ENCODE measurements around the gene PTX4.

The PTX4 gene

DNA sequence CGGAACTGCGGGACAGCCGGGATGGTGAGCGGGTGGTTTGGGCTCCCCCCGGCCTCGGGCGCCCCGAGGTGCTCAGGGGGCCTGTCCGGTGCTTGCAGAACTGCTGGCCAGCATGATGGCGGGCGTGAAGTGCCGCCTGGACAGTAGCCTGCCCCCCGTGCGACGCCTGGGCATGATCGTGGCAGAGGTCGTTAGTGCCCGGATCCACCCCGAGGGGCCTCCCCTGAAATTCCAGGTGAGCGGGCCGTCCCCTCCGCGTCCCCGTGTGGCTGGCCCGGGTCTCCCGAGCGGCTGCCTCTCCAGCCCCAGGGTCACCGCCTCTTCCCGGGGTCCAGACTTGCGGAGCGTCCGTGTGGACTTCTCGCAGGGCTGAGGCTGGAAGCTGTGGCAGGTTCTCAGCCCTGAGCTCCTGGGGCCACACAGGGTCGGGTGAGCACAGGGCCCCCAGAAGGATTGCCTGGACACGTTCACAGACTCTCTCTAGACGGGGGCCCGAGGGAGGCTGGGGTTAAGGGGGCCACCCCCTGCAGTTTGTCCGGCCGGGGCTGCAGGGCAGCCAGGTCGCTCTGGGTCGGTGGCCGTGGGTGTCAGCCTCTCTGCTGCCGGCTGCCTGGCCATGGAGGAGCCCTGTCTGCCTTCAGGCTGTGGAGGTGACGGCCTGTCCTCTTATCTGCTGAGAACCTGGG is 11.9 kb upstream of the PTX4 start:
- DNase-seq (ENCODE audit: low read depth in 3 of 3, low spot score in 1 of 3): no peak

DNA sequence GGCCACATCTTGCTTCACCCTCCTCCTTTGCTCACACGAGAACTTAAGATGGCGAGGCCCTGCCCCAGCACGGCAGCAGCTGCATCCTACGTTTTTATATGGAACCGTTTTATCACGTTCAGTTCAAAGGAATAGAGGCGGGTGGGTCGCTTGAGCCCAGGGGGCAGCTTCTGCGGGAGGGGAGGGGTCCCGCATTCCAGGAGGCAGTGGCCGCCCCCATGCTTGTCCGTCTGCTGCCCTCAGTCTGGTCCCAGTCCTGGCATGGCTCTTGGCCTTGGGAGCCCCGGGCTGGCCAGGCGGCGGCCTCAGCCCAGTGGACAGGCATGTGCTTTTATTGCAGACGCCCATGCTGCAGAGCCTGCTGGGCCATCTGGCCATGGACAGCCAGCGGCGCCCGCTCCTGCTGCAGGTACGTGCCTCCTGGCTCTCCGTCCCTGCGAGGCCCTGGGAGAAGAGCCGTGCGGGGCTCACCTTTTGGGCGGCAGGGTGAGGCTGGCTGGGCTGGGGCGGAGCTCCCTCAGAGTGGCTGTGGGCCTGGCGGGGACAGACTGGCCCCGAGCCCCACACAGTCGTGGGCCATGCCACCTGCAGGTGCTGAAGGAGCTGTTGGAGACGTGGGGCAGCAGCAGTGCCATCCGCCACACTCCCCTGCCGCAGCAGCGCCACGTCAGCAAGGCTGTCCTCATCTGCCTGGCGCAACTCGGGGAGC is 11.2 kb upstream of the PTX4 start:
- DNase-seq (ENCODE audit: low read depth in 3 of 3, low spot score in 1 of 3): no peak

DNA sequence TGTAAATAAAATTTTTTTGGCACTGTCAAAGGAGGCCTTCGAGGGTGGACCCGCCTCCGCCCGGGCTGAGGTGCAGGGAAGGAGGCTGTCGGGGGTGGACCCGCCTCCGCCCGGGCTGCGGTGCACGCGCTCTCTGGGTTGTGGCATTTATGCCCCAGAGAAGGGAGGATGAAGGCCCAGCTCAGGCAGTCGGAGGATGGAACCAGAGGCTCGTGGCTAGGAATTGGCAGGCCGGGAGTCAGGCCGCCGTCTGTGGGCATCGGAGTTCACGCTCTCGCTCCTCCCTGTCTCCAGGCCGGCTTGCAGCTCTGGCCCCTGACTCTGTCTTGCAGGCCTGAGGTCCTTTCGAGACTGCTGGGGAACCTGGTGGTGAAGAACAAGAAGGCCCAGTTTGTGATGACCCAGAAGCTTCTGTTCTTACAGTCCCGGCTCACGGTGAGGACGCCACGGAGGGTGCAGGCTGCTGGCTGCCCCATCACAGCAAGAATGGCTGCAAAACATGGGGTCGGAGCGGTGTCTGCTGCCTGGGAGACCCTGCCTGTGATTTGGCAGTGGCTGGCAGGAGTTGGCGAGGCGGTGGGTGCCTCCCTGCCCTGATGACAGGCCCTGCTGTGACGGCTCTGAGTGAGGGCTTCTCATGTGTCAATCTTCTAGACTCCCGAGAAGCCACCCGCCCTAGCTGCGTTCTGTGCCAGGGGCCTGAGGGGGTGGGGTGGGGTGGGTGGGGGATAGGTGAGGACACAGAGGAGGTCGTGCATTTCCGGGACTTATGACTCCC is 10.3 kb upstream of the PTX4 start:
- DNase-seq (ENCODE audit: low read depth in 3 of 3, low spot score in 1 of 3): no peak

DNA sequence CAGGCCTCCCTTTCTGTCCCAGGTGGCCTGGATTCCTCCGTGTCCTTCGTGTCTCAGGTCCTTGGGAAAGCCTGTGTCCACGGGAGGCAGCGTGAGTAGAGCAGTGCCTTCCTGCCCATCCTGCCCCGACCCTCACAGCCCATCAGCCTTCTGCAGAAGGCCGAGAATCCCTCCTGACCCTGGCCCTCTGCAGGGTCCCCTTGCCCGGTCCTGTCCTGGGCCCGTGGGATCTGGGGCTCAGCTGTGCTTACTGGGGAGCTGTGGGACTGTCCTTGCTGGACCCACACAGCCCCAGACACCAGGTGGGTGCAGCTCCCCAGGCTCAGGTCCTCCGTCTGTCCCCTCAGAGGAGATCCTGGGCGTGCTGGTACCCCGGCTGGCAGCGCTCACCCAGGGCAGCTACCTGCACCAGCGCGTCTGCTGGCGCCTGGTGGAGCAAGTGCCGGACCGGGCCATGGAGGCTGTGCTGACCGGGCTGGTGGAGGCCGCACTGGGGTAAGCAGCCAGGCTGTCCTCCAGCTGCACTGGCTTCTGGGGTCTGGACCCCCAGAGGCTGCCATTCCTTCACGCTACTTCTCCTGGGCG is 8.4 kb upstream of the PTX4 start:
- DNase-seq (ENCODE audit: low read depth in 3 of 3, low spot score in 1 of 3): no peak

DNA sequence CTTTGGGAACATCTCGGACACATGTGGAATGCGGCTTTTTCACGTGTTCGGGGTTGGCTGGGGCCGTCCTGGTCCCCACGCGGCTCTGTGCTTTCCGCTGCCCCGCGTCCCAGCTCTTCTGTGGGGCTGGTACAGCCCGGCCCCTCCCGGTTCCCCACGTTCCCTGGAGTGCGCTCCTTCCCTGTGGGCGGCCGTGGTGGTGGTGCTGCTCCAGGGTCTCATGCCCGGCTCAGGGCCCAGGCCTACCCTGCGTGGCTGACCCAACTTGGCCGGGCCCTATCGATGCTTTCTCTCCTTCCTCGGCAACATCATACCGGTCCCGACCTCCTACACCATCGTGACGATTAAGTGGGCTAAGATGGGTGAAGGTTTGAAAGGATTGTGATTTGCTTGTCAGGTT is 7.7 kb upstream of the PTX4 start:
- no peak for DNase-seq (ENCODE audit: low read depth in 3 of 3, low spot score in 1 of 3)

DNA sequence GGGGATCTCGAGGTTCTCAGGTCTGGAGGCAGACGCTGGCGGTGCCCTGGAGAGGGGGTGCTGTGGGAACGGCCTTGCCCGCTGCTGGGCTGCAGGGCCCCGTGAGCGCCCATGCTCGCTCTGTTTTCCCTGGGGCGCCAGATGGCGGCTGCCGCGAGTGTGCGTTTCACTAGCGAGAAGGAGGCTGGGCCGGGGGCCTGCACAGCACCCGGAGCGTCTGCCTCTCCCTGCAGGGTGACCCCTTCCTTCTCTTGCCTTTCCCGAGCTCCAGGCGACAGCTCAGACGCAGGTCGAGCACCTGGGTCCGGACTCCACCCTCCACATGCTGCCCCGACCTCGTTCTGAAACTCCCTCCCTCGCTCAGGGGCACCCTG is 7.1 kb upstream of the PTX4 start:
- DNase-seq (ENCODE audit: low read depth in 3 of 3, low spot score in 1 of 3): no peak

DNA sequence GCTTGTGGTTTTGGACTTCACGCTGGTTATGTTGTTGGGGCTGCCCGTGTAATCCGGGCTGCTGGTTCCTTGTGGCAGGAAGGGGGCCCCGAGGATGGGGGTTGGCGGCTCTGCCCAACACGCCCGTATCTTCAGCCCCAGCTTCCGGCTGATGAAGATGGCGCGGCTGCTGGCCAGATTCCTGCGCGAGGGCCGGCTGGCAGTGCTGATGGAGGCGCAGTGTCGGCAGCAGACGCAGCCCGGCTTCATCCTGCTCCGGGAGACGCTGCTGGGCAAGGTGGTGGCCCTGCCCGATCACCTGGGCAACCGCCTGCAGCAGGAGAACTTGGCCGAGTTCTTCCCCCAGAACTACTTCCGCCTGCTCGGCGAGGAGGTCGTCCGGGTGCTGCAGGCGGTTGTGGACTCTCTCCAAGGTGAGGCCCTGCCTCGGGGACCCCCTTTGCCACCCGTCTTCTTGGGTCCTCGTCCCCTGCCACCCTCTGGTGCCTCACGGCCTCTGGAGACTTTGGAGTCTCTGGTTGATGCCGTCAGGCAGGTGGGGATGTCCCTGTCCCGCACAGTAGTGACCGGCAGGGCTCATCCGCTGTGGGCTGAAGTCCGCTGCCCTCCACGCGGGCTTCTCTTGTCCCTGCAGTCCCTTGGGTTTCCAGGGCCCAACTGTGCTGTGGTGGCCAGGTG is 6.6 kb upstream of the PTX4 start:
- no peak for DNase-seq (ENCODE audit: low read depth in 3 of 3, low spot score in 1 of 3)

DNA sequence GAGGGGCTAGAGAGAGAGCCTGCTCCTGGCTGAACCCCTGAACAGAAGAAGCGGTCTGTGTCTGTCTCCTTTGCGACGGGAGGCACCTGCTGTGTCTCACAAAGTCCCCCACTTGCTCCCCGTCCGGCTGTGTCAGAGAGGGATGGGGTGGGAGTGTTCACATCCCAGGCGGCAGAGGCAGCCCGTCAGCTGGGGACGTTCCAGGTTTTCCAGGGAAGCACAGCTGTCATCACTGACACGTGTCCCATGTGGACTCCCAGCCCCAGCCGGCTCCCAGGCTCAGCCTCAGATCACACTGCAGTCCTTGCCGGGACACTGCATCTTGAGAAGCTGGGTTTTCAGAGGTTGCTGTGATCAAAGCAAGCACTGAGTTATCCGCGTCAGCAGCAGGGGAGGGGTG is 6.0 kb upstream of the PTX4 start:
- no peak for DNase-seq (ENCODE audit: low read depth in 3 of 3, low spot score in 1 of 3)

DNA sequence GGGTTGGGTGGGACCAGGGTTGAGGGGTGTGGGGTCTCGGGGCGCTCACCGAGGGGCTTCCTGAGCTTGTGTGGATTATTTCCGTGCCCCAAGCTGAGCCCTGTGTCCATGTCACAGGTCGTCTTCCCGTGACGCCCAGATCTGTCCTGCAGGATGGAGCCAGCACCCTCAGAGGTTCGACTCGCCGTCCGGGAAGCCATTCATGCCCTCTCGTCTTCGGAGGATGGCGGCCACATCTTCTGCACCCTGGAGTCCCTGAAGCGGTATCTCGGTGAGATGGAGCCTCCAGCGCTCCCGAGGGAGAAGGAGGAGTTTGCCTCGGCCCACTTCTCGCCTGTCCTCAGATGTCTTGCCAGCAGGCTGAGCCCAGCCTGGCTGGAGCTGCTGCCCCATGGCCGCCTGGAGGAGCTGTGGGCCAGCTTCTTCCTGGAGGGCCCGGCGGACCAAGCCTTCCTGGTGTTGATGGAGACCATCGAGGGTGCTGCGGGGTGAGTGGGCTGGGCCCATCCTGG is 5.4 kb upstream of the PTX4 start:
- no peak for DNase-seq (ENCODE audit: low read depth in 3 of 3, low spot score in 1 of 3)

DNA sequence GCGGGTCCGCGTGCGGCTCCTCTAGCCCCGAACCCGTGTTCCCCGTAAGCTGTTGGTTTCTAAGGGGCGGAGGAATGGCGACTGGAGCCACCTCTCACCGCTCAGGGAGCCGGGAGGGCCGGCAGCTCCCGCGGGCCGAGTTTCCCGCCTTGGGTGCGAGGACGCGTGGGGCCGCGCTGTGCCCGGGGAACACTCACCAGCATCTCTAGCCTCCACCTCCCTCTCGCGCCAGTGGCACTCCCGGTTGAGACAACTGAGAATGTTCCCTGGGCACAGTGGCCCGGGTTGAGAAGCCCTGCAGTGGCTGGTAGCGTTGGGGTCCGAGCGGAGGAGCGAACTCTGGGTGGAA is 5.0 kb upstream of the PTX4 start:
- DNase-seq (ENCODE audit: low read depth in 3 of 3, low spot score in 1 of 3): no peak

DNA sequence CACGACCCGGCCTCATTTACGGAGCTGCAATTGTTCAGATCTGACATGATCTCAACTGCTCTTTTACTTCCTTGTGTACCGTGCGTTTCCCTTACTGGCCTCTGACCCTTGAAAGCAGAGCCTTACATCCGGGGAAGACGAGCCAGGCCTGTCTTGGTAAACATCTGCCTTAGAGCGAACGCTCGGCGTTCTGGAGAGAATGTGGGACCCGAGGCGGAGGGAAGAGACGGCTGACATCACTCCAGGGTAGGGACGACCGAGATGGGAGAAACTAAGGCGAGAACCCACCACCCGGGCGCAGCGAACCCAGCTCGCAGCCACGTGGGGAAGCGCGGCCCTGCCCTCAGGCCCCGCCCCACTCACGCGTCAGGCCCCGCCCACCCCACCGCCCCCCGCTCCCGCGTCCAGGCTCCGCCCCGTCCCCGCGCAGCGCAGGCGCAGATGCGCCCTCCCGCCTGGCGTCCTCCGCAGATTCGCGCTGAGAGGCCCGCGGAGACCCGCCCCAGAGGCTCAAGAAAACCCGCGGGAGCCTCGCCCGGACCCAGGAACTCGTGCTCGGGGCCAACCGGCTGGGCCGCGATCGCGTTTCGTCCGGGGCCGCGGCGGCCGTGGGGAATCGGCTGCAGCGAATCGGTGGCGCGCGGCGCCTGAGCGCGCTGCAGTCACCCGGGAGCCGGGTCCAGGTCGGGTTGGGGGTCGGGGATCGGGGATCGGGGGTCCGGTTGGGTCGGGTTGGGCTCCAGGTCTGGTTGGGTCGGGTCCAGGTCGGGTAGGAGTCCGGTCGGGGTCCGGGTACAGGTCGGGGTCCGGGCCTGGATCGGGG is 4.4 kb upstream of the PTX4 start, which contains the start of gene TELO2:
TELO2 (plus strand) TSS at position 438 of the 823 bp plus-strand sequence. CDS start 922 bp downstream, outside the sequence.
- peak; percentile 73 to 86 (median 80) for DNase-seq (ENCODE audit: low read depth in 3 of 3, low spot score in 1 of 3)

DNA sequence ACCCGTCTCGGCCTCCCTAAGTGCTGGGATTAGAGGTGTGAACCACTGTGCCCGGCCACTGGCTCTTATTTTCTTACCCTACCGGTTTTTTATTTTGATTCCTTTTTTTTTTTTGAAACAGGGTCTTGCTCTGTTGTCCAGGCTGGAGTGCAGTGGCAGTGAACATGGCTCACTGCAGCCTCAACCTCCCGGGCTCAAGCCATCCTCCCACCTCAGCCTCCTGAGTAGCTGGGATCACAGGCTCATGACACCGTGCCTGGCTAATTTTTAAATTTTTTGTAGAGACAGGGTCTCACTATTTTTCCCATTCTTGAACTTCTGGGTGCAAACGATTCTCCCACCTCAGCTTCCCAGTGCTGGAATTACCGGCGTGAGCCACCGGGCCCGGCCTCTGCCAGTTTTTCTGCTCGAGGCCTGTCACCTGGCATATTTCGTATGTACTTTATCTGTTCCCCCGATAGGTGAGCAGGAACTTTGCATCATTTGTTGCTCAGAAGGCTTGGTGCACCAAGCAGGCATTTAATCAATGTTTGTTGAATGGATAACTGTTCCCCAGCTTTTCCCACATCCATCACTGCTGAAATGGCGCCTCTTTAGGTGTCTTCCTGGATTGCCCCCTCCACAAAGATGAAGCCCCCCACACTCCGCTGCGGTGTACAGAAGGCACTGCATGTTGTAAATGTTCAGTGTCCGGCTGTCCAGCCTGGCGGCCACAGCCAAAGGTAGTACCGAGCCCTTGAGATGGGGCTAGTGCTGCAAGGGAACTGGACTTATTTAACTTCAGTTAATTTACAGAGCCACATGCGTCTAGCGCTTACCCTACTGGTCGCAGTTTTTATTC is 3.6 kb upstream of the PTX4 start:
- no peak for DNase-seq (ENCODE audit: low read depth in 3 of 3, low spot score in 1 of 3)

DNA sequence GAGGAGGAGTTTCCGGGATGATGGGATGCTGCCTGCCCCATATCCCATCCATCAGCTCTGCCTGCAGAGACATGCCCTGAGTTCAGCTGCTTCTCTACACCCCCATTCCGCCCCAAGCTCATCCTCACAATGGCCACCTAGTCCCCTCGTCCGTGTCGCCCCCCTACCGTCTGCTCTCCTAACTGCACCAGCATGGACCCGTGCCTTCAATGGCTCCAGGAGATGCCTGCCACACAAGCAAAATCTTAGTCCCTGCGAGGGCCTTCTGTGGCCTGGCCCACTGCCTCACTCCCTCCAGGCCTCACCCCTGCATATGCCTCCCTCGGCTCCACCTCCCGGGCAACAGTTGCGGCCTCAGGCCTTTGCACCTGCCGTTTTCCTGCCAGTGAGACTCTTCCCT is 2.6 kb upstream of the PTX4 start:
- no peak for DNase-seq (ENCODE audit: low read depth in 3 of 3, low spot score in 1 of 3)

DNA sequence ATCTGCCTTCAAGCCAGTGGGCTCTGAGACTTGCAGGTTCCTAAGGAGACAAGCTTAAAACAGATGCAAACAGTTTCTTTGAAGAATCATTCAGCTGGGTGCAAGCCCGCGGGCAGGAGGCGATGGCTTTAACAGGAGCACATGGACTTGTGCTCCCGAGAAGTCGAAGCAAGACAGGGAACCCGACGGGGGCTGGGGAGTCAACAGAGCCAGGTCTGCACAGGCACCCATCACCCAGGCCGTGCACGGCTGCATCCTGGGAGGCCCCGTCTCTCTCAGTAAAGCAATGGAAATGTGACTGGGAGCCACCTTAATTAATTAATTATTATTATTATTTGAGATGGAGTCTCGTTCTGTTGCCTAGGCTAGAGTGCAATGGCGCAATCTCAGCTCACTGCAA is 333 bp upstream of the PTX4 start:
- no peak for DNase-seq (ENCODE audit: low read depth in 3 of 3, low spot score in 1 of 3)

DNA sequence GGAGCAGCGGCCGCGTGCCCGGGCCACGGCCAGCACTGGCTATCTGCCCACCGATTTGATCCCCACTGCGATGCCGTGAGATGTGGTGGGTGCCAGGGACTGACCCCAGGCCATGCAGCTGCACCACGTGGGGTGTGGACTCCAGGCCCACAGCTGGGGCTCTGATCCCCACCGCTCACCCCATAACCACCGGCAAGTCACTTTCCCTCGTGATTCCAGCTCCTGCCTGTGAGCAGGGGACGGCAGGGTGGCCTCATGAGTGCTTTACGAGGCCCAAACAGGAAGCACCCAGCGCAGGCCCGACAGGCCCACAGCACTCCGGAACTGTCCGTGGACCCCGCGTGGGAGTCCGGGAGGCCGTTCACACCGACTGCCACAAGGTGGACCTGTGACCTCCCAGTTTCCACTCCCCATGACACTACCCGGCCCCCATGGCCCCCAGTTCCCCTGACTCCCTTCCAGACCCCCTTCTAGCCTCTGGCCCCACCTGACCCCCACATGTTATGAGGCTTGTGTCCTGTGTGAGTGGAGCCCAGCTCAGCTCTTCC is 616 bp downstream of the PTX4 start:
- DNase-seq (ENCODE audit: low read depth in 3 of 3, low spot score in 1 of 3): no peak

DNA sequence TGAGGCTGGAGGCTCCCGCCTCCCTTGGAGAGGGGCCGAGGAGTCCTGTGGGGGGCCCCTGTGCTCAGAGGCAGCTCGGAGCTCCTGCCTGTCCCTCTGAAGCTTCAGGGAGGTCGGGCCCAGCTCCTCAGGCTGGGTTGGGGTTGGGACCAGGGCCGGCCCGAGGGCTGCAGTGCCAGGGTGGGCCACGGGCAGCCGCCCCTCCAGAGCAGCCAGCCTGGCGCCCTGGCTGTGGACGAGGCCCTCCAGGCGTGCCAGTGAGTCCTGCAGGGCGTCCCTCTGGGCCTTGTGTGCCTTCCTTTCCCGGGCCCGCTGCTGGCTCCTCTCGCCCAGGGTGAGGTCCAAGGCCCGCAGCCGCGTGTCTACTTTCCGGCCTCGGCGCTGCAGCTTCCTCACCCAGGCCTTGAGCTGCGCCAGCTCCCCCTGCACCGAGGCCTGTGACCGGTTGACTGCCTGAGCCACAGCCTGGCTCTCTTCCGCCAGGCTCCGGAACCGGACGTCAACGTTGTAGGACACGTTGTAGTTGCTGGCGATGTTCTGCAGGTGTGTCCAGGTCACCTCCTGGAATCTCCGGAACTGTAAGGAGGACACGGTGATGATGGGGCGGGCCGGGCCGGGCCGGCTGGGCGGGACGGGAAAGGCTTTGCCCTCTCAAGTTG is 1.2 kb downstream of the PTX4 start:
- DNase-seq (ENCODE audit: low read depth in 3 of 3, low spot score in 1 of 3): no peak

DNA sequence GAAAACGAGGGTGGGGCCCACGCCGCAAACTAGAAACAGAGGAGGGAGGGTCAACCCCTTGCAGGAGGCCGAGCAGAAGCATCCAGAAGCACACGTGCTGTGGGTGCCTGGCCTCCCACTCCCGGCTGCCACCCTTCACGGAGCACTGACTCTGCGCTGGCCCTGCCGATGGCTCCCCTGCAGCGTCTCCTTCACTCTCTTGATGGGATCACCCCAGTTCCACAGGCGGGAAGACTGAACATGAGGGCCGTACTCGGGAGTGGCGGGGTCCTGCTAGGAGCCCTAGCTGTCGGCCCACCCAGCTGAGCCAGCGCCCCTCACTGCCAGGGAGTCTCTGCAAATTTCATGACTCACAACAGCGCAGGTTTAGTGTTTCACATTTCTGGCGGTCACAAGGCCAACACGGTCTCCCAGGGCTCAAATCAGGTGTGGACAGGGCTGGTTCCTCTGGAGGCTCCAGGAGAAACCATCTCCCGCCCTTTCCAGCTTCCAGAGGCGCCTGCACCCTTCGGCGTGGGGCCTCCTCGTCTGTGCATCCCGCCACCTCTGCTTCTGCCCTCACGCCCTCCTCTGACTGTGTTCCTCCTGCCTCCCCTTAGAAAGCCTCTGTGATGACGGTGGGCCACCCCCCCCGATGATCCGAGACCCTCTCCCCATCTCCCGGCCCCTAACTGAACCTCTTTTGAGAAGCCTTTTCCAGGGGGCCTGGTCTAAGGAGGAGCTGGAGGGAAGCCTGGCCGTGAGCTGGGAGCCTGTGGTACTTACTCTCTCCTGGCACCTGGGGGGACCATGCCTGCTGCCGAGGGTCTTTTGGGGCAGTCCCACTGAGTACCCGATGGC is 2.0 kb downstream of the PTX4 start:
- DNase-seq (ENCODE audit: low read depth in 3 of 3, low spot score in 1 of 3): no peak

Measured in stimulated activated CD4-positive, alpha-beta T cell treated with anti-CD3 and anti-CD28 coated beads, TNF-alpha, amount 100 ng/mL, for 1 hour (primary cell).